ENCODE data around the gene ZNF534.
"Not testable (repeated sequence)": the region's sequence is repeated elsewhere in the genome, so short reads cannot be mapped to it uniquely, and the experiment has no call there.

ZNF534 gene

DNA sequence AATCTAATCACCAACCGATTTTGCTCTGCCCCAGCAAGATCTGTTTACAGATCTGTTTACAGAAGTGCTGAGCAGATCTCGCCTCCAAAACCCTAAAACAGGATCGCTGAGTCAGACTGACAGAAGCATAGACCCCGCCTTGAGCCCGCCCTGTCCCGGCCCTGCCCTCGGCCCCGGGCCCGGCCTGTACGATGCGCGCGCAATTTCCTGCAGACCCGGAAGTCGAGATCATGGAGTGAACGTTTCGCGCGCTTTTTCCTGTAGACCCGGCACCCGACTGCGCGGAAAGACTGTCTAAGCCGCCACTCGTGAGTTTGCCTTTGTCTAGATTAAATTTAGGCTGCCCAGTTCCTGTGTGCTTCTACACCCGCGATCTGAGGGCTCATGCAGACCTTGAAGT lies at the start of gene ZNF534:
ZNF534 (plus strand) TSS at position 212 of the 400 bp plus-strand sequence. CDS start 2,327 bp downstream, outside the sequence.
- FAIRE-seq = no peak

DNA sequence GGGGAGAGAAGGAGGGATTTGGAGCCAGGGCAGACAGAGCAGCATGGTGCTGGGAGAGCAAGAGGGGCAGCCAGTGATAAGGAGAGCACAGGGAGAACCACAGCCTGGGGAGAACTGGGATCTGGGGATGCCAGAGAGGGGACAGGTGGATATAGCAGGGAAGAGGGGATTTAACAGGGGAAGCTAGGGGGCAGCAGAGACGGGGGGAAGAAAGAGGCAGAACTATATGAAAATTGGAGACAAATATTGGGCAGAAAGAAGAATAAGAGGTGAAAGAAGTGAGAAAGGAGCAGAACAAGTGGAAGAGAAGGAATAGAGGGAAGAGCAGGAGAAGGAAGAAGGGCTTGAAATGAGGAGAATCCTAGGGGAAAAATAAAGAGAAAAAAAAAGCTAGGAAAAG lies 37.8 kb upstream of the ZNF534 start:
- no peak for FAIRE-seq

DNA sequence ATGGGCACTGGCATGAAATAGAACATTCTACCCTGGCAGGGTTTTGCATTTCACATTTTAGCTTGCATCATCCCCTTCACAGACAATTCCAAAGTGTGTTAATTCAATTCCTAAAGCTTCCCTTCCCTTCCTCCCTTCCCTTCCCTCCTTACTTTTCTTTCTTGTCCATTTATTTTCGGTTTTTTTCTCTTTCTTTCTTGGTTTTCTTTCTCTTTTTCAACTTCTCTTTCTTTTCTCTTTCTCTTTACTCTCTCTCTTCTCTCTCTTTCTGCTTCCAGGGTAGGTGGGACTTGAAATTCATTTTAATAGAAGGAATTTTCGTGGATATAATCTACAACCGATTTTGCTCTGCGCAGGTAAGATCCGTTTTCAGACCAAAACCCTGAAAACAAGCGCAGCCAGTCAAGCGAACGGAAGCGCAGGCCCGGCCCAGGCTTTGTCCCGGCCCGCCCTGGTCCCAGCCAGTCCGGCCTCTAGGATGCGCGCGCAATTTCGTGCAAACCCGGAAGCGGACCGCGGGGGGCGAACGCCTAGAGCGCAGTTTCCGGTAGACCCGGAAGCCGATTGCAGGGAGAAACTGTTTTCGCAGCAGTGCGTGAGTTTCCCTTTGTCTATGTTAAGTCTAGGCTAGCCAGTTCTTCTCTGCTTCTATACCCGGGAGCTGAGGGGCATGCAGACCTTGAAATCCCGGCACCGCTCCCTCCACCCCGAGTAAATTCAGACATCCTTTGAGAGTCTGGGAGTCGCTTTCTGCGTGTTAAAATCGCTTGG lies 31.5 kb upstream of the ZNF534 start, which contains the start of gene ZNF528:
ZNF528 (plus strand) TSS at position 540 of the 771 bp plus-strand sequence. CDS start 4,165 bp downstream, outside the sequence.
- FAIRE-seq = no peak

DNA sequence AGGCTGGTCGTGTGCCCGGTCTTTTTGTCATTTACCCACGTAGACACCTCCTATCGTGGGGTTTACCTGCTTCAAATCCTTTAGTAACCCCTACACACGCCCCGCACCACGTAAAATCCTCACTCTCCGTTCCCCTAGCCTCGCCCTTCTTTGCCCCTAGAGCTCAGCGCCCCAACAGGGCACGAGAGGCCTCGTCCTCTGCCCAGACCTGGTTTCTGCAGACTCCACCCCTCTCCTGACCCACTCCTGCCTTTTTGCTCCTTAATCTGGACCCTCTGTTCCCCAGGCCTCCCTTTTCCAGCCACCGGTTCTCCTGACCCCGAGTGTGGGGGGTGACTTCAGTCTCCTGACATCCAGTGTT lies 30.9 kb upstream of the ZNF534 start:
- no peak for FAIRE-seq

- FAIRE-seq = no peak
Measured at GRCh38 chr19:52410276-52410675, 18.7 kb upstream of the ZNF534 start.

DNA sequence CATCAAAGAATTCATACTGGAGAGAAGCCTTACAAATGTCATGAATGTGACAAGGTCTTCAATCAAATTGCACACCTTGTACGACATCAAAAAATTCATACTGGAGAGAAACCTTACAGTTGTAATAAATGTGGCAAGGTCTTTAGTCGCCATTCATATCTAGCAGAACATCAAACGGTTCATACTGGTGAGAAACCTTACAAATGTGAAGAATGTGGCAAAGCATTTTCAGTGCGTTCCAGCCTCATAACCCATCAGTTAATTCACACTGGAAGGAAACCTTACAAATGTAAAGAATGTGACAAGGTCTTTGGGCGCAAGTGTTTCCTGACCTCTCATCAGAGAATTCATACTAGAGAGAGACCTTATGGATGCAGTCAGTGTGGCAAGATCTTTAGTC lies 13.2 kb upstream of the ZNF534 start:
- FAIRE-seq = no peak

- FAIRE-seq = no peak
Measured at GRCh38 chr19:52442179-52442578, 13.2 kb downstream of the ZNF534 start.

GRCh38 chr19:52444506-52444905 lies 15.6 kb downstream of the ZNF534 start:
- no peak for FAIRE-seq

- no peak for FAIRE-seq
Measured at GRCh38 chr19:52451241-52451640, 22.3 kb downstream of the ZNF534 start.

DNA sequence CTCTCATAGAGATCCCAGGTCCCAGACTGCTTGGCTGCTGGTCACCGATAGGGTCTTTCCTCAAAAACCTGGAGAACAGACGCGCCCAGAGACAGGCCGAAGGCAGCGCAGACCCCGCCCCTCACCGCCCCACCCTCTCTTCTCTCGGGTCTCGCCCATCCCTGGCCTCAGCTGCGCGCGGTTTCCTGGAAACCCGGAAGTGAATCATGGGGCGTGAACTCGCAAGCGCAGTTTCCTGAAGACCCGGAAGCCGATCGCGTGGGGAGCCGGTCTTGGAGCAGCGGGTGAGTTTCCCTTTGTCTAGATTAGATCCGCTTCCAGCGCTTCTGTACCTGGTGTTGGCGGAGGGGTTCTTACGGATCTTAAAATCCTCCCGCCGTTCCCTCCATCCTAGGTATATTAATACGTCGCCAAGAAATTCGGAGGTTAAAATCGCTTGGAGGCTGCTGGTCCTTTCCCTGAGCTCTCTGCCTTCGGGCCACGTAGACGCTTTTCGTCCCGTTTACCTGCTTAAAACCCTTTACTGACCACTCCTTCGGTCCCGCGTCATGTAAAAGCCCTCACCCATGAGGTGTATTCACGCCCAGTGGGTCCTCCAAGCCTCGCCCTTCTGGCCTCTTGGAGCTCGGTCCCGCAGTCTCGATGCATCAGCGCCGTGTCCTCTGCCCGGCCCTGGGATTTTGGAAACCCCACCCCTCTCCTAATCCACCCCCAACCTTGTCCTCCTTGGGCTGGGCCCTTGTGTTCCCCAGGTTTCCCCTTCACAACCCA lies 24.6 kb downstream of the ZNF534 start, which contains the start of gene ZNF578:
ZNF578 (plus strand) TSS at position 230 of the 771 bp plus-strand sequence. CDS start 48,293 bp downstream, outside the sequence.
- no peak for FAIRE-seq

DNA sequence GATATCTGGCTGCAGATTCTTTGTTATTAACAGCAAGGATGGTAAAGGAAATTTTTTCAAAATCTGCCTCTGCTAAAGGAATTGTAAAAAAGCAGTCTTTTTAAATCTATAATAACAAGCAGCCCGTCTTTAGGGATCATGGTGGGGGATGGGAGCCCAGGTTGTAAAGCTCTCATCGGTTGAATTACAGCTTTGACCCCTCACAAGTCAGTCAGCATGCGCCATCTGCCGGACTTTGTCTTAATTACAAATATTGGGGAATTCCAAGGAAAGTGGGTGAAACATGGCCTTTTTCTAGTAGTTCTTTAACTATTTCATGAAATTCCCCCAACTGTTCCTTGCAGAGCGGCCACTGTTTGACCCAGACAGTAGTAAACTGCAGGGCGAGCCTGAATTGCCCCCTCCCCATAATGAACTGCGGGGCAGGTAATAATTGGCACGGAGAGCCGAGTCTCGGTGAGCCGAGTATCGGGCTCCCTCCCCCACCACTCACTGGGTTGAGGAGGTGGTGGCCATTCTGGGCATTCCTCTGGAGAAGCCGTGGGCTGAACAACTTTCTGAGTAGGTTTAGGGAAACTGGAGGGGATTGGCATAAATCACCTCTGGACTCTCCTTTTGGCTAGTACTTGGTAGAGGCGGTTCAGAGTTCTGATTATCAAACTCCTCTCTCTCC lies 36.0 kb downstream of the ZNF534 start:
- no peak for FAIRE-seq

DNA sequence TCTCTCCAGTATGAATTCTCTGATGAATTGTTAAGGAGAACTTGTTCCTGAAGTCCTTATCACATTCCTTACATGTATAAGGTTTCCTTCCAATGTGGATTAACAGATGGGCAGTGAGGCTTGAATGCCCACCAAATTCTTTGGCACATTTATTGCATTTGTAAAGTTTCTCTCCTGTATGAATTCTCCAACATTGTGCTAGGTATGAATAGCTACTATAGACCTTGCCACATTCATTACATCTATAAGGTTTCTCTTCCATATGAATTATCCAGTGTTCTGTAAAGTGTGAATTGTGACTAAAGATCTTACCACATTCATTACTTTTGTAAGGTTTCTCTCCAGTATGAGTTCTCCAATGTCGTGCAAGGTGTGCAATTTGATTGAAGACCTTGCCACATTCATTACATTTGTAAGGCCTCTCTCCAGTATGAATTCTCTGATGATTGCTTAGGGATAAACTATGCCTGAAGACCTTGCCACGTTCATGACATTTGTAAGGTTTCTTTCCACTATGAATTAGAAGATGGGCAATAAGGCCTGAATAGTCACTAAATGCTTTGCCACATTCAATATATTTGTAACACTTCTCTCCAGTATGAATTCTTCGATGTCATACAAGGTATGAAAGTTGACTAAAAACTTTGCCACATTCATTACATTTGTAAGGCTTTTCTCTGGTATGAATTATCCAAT lies 44.9 kb downstream of the ZNF534 start:
- no peak for FAIRE-seq

- FAIRE-seq = no peak
Measured at GRCh38 chr19:52474351-52475127, 45.6 kb downstream of the ZNF534 start.

GRCh38 chr19:52484111-52484743 lies 55.3 kb downstream of the ZNF534 start:
- not testable (repeated sequence) for FAIRE-seq

- not testable (repeated sequence) for FAIRE-seq
Measured at GRCh38 chr19:52485064-52485463, 56.1 kb downstream of the ZNF534 start.

DNA sequence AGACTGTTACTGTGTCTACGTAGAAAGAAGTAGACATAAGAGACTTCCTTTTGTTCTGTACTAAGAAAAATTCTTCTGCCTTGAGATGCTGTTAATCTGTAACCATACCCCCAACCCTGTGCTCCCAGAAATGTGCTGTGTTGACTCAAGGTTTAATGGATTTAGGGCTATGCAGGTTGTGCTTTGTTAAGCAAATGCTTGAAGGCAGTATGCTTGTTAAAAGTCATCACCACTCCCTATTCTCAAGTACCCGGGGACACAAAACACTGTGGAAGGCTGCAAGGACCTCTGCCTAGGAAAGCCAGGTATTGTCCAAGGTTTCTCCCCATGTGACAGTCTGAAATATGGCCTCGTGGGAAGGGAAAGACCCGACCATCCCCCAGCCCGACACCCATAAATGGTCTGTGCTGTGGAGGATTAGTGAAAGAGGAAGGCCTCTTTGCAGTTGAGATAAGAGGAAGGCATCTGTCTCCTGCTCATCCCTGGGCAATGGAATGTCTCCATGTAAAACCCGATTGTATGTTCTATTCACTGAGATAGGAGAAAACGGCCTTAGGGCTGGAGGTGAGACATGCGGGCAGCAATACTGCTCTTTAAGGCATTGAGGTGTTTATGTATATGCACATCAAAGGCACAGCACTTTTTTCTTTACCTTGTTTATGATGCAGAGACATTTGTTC lies 56.8 kb downstream of the ZNF534 start:
- FAIRE-seq = not testable (repeated sequence)

GRCh38 chr19:52492201-52492993 lies 63.4 kb downstream of the ZNF534 start:
- no peak for FAIRE-seq

DNA sequence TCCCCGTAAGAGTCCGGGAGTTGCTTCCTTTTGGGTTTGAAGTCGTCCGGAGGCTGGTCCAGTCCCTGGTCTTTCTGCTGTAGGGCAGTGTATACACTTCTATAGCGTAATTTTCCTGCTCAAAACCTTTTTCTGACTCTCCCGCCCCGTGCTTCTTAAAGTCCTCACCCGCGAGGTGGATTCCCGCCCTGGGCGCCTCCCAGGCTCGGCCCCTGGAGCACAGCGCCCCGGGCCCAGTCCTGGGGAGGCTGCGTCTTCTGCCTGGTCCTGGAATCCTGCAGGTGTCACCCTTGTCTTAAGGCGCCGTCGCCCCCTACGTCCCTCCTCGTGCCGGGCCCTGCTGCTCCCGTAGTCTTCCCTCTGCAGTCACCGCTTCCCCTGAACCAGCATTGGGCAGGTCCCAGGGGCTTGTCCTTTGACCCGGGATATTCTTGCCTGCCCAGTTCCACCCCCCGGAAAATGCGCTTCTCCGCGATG lies 64.1 kb downstream of the ZNF534 start:
- FAIRE-seq = no peak

DNA sequence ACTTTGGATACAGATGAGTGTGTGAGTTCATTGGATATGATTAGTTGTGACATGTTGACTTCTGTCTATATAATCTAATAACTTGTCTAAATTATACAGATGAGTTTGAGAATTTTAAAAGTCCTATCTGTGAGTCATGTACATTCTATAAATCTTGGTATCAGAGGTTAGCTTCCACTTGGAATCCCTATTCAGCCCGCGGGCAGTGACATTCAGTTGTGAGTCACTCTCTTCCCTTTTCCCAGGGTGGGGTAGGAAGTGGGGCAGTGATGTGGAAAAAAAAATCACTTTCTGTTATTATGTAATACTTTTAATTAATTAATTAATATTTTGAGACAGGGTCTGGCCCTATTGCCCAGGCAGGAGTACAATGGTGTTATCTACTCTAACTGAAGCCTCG lies 65.6 kb downstream of the ZNF534 start:
- FAIRE-seq = no peak

DNA sequence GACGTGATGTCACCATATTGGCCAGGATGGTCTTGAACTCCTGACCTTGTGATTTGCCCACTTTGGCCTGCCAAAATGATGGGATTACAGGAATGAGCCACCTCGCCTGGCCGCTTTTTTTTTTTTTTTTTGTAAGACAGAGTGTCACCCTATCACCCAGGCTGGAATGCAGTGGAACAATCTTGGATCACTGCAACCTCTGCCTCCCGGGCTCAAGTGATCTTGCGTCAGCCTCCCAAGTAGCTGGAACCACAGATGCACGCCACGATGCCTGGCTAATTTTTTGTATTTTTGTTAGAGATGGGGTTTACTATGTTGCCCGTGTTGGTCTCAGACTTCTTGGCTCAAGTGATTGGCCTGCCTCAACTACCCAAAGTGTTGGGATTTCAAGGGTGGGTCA lies 69.6 kb downstream of the ZNF534 start:
- no peak for FAIRE-seq
